Loucy (cell line): ENCODE data around the gene TMEM131.
"Not testable (repeated sequence)": the region's sequence is repeated elsewhere in the genome, so short reads cannot be mapped to it uniquely, and the experiment has no call there.

ENCODE experiments used
- H2AFZ ChIP-seq: fragments of 200-600 bp; sonication (generic); 2 replicates; pipeline ENCODE4 v1.6.0; 2016; ENCODE audit warnings: antibody characterized with exemption, mild to moderate bottlenecking, low read length, moderate library complexity
- H3F3A ChIP-seq: fragments of 200-600 bp; 2 replicates; pipeline ENCODE4 v1.6.0; 2016; ENCODE audit warnings: antibody characterized with exemption, low read depth, mild to moderate bottlenecking
- H3K27me3 ChIP-seq: fragments of 200-600 bp; sonication (generic); 2 replicates; pipeline ENCODE4 v1.6.1; 2014; ENCODE audit warnings: low read length, mild to moderate bottlenecking; ENCODE audit not compliant: insufficient read depth, poor library complexity, severe bottlenecking
- H3K36me3 ChIP-seq: fragments of 200-600 bp; sonication (generic); 2 replicates; pipeline ENCODE4 v1.6.1; 2016; ENCODE audit warnings: low read length; ENCODE audit not compliant: insufficient read depth
- H3K4me1 ChIP-seq: fragments of 200-600 bp; sonication (generic); 2 replicates; pipeline ENCODE4 v1.5.1; 2014; ENCODE audit warnings: low read length, mild to moderate bottlenecking; ENCODE audit not compliant: insufficient read depth, poor library complexity, severe bottlenecking
- H3K4me2 ChIP-seq: fragments of 200-600 bp; sonication (generic); 2 replicates; pipeline ENCODE4 v1.6.0; 2014; ENCODE audit warnings: antibody characterized with exemption, low read length, low read depth, mild to moderate bottlenecking; ENCODE audit not compliant: poor library complexity, severe bottlenecking
- H3K4me3 ChIP-seq: fragments of 200-600 bp; sonication (generic); 2 replicates; pipeline ENCODE4 v1.5.1; 2014; ENCODE audit warnings: low read length, mild to moderate bottlenecking, mixed read lengths; ENCODE audit not compliant: poor library complexity, severe bottlenecking
- H3K79me2 ChIP-seq: fragments of 200-600 bp; sonication (generic); 2 replicates; pipeline ENCODE4 v1.6.1; 2014; ENCODE audit warnings: low read length; ENCODE audit not compliant: insufficient read depth
- H3K9ac ChIP-seq: fragments of 200-600 bp; sonication (generic); 2 replicates; pipeline ENCODE4 v1.6.0; 2014; ENCODE audit warnings: mild to moderate bottlenecking, low read depth, low read length, moderate library complexity; ENCODE audit not compliant: poor library complexity, severe bottlenecking
- H3K9me2 ChIP-seq: fragments of 200-600 bp; sonication (generic); replicated peaks from 2 replicates; pipeline ENCODE4 v1.6.1; 2016; ENCODE audit warnings: low read depth, low read length, mixed read lengths
- H3K9me3 ChIP-seq: fragments of 200-600 bp; sonication (generic); 2 replicates; pipeline ENCODE4 v1.6.1; 2014; ENCODE audit warnings: mild to moderate bottlenecking, antibody characterized with exemption, low read length, low read depth; ENCODE audit not compliant: insufficient read depth
- H4K20me1 ChIP-seq: fragments of 200-600 bp; sonication (generic); 2 replicates; pipeline ENCODE4 v1.6.0; 2014; ENCODE audit warnings: antibody characterized with exemption, low read length, mild to moderate bottlenecking; ENCODE audit not compliant: insufficient read depth, poor library complexity, severe bottlenecking
- CTCF ChIP-seq: fragments of 200-600 bp; sonication (generic); conservative IDR thresholded peaks from 2 replicates; pipeline ENCODE4 v1.5.1; 2014; ENCODE audit warnings: mild to moderate bottlenecking, antibody characterized with exemption, low read length
- EZH2phosphoT487 ChIP-seq: fragments of 200-600 bp; IDR thresholded peaks from 2 replicates; pipeline ENCODE4 v1.6.1; 2018; ENCODE audit warnings: antibody characterized with exemption, mild to moderate bottlenecking, moderate library complexity, borderline replicate concordance

The TMEM131 gene

DNA sequence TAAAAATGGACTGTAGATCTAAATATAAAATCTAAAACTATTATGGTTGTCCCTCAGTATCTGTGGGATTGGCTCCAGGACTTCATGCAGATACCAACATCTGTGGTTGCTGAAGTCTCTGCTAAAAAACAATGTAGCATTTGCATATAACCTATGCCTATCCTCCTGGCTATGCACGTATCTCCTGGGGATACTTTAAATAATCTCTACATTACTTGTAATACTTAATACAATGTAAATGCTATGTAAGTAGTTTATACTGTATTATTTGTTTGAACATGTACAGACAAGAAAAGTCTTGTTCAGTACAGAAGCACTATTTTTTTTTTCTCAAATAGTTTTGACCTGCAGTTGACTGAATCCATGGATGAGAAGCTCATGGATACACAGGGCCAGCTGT lies 147.4 kb downstream of the TMEM131 start:
- no peak overlapping the region for H3K4me2 ChIP-seq
- H4K20me1 ChIP-seq: no peaks in the 10 kb centered on the region
- no peaks in the 10 kb centered on the region for H3K9me3 ChIP-seq
- H3F3A ChIP-seq: no peaks in the 10 kb centered on the region
- H3K36me3 ChIP-seq: no peaks in the 10 kb centered on the region
- H2AFZ ChIP-seq: no peak overlapping the region
- no peak overlapping the region for H3K4me3 ChIP-seq
- H3K27me3 ChIP-seq: no peaks in the 10 kb centered on the region
- TF ChIP-seq CTCF (no peak), EZH2phosphoT487 (no peak)
- H3K9me2 ChIP-seq: no peaks in the 10 kb centered on the region
- H3K9ac ChIP-seq: no peak overlapping the region
- peaks cover 21% of the 10 kb centered on the region for H3K4me1 ChIP-seq
- H3K79me2 ChIP-seq: no peaks in the 10 kb centered on the region

DNA sequence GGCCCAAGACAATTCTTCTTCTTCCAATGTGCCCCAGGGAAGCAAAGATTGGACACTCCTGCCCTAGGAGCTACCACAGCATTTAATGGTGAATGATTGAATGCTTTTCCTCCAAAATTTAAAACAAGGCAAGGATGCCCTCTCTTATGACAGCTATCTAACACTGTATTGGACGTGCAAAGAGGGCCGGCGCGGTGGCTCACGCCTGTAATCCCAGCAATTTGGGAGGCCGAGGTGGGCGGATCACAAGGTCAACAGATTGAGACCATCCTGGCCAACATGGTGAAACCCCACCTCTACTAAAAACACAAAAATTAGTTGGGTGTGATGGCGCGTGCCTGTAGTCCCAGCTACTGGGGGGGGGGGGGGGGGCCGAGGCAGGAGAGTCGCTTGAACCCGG lies 149.0 kb downstream of the TMEM131 start:
- H3K9me3 ChIP-seq, H3F3A ChIP-seq, H3K4me2 ChIP-seq, H2AFZ ChIP-seq, H3K9me2 ChIP-seq, H4K20me1 ChIP-seq, H3K4me3 ChIP-seq, H3K36me3 ChIP-seq, H3K79me2 ChIP-seq, H3K9ac ChIP-seq, H3K27me3 ChIP-seq: not testable (repeated sequence)
- peaks cover 20% of the 10 kb centered on the region for H3K4me1 ChIP-seq

- Histone ChIP-seq H3K9ac (no peak overlapping the region), H3F3A (no peaks in the 10 kb centered on the region), H3K27me3 (no peaks in the 10 kb centered on the region), H4K20me1 (no peaks in the 10 kb centered on the region), H3K4me3 (no peak overlapping the region), H3K9me3 (no peaks in the 10 kb centered on the region), H3K4me2 (no peak overlapping the region), H3K4me1 (peaks cover 11% of the 10 kb centered on the region), H3K36me3 (peaks cover 14% of the 10 kb centered on the region; the same call in 1 of the 2 replicates), H2AFZ (no peak overlapping the region), H3K79me2 (no peaks in the 10 kb centered on the region), H3K9me2 (no peaks in the 10 kb centered on the region)
- TF ChIP-seq CTCF (no peak), EZH2phosphoT487 (no peak)
Measured at GRCh38 chr2:97845818-97846217, 149.9 kb downstream of the TMEM131 start.

GRCh38 chr2:97845133-97845532 lies 150.6 kb downstream of the TMEM131 start:
- TF ChIP-seq EZH2phosphoT487: no peak
- TF ChIP-seq CTCF: no peak
- no peak overlapping the region for H3K4me2 ChIP-seq
- peaks cover 5% of the 10 kb centered on the region for H3K4me1 ChIP-seq
- no peaks in the 10 kb centered on the region for H4K20me1 ChIP-seq
- H3K27me3 ChIP-seq: no peaks in the 10 kb centered on the region
- no peaks in the 10 kb centered on the region for H3K9me3 ChIP-seq
- no peaks in the 10 kb centered on the region for H3K9me2 ChIP-seq
- no peaks in the 10 kb centered on the region for H3K79me2 ChIP-seq
- no peaks in the 10 kb centered on the region for H3F3A ChIP-seq
- H3K36me3 ChIP-seq: peaks cover 21% of the 10 kb centered on the region; the same call in 1 of the 2 replicates
- H2AFZ ChIP-seq: no peak overlapping the region
- H3K9ac ChIP-seq: no peak overlapping the region
- H3K4me3 ChIP-seq: no peak overlapping the region
